Effector memory CD4-positive, alpha-beta T cell (primary cell): ENCODE results near the gene ZKSCAN5.
"Not testable (repeated sequence)": the region's sequence is repeated elsewhere in the genome, so short reads cannot be mapped to it uniquely, and the experiment has no call there.

Experiments used
- DNase-seq, 3 donors: peaks; one replicate each; pipeline ENCODE4 v3.0.0-alpha.2; 2020
- H3K27ac ChIP-seq: 2 replicates; pipeline ENCODE4 v1.7.0; 2013; ENCODE audit warnings: mild to moderate bottlenecking, low read length, moderate library complexity; ENCODE audit not compliant: insufficient read depth, poor library complexity, severe bottlenecking
- H3K27me3 ChIP-seq: replicated peaks from 2 replicates; pipeline ENCODE4 v1.7.0; 2013; ENCODE audit warnings: mild to moderate bottlenecking, low read length; ENCODE audit not compliant: insufficient read depth, control insufficient read depth, poor library complexity, severe bottlenecking
- H3K36me3 ChIP-seq: 2 replicates; pipeline ENCODE4 v1.7.0; 2013; ENCODE audit warnings: mild to moderate bottlenecking, low read length, moderate library complexity; ENCODE audit not compliant: control insufficient read depth, insufficient read depth
- H3K4me1 ChIP-seq: 2 replicates; pipeline ENCODE4 v1.7.0; 2013; ENCODE audit warnings: low read length, mild to moderate bottlenecking; ENCODE audit not compliant: control insufficient read depth, insufficient read depth, poor library complexity, severe bottlenecking
- H3K4me3 ChIP-seq: 2 replicates; pipeline ENCODE4 v1.7.0; 2013; ENCODE audit warnings: low read length, low read depth, mild to moderate bottlenecking; ENCODE audit not compliant: insufficient read depth, poor library complexity, severe bottlenecking
- H3K9me3 ChIP-seq: 2 replicates; pipeline ENCODE4 v1.7.0; 2013; ENCODE audit warnings: mild to moderate bottlenecking, low read length, moderate library complexity; ENCODE audit not compliant: control insufficient read depth

ZKSCAN5 gene

GRCh38 chr7:99549545-99549944, 45.1 kb downstream of the ZKSCAN5 start:
- H3K27me3 ChIP-seq, DNase-seq: not testable (repeated sequence)

GRCh38 chr7:99551334-99551733, 46.9 kb downstream of the ZKSCAN5 start:
- DNase-seq, result no peak
- H3K9me3 ChIP-seq, result no peaks in the 10 kb centered on the region
- H3K36me3 ChIP-seq, result peaks cover 16% of the 10 kb centered on the region
- H3K27ac ChIP-seq, result peak overlapping the region; percentile 91
- H3K4me1 ChIP-seq, result peaks cover 13% of the 10 kb centered on the region
- H3K27me3 ChIP-seq, result no peaks in the 10 kb centered on the region
- H3K4me3 ChIP-seq, result peak overlapping the region; percentile 91

More at GRCh38 chr7:99549545-99549944, 45.1 kb downstream of the ZKSCAN5 start:
- not testable (repeated sequence) for H3K27ac ChIP-seq, H3K4me3 ChIP-seq, H3K9me3 ChIP-seq, H3K36me3 ChIP-seq
- H3K4me1 ChIP-seq, result peaks cover 10% of the 10 kb centered on the region

GRCh38 chr7:99551767-99552463, 47.5 kb downstream of the ZKSCAN5 start, which contains the start of gene FAM200A:
Gene FAM200A (minus strand): TSS chr7:99552114. CDS start chr7:99548407, 3,707 bp downstream.
- Histone ChIP-seq H3K36me3 (peaks cover 18% of the 10 kb centered on the region), H3K9me3 (no peaks in the 10 kb centered on the region), H3K4me1 (peaks cover 15% of the 10 kb centered on the region), H3K27me3 (no peaks in the 10 kb centered on the region), H3K4me3 (peak within 1 kb of the TSS; percentile 91), H3K27ac (peak within 1 kb of the TSS; percentile 91)
- DNase-seq, result peak; percentile 68 to 79 (median 72)

DNA sequence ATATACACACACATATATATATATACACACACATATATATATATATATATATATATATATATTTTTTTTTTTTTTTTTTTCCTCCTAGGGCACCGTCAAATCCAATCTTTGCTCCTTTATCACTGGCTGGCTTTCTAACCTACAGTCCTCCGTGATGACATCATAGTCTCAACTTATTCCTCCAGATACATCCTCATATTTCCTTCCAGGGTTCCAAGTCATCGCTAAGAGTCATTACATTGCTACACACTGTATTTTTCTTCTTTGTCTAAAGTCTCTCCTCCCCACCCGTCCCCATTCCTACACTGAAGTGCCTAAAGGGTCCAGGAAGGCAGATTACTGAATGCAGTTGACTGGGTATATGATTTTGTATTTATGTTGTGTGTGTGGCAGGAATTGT, 48.6 kb downstream of the ZKSCAN5 start:
- no peaks in the 10 kb centered on the region for H3K9me3 ChIP-seq
- peaks cover 13% of the 10 kb centered on the region for H3K36me3 ChIP-seq
- no peaks in the 10 kb centered on the region for H3K27me3 ChIP-seq
- H3K4me3 ChIP-seq, result no peak overlapping the region
- DNase-seq, result no peak
- peaks cover 23% of the 10 kb centered on the region for H3K4me1 ChIP-seq
- H3K27ac ChIP-seq, result no peak overlapping the region

- no peaks in the 10 kb centered on the region for H3K9me3 ChIP-seq
- peaks cover 23% of the 10 kb centered on the region for H3K4me1 ChIP-seq
- peaks cover 13% of the 10 kb centered on the region for H3K36me3 ChIP-seq
- no peak for DNase-seq
- no peaks in the 10 kb centered on the region for H3K27me3 ChIP-seq
- H3K4me3 ChIP-seq, result no peak overlapping the region
- no peak overlapping the region for H3K27ac ChIP-seq
Measured at GRCh38 chr7:99554939-99555338, 50.5 kb downstream of the ZKSCAN5 start.

DNA sequence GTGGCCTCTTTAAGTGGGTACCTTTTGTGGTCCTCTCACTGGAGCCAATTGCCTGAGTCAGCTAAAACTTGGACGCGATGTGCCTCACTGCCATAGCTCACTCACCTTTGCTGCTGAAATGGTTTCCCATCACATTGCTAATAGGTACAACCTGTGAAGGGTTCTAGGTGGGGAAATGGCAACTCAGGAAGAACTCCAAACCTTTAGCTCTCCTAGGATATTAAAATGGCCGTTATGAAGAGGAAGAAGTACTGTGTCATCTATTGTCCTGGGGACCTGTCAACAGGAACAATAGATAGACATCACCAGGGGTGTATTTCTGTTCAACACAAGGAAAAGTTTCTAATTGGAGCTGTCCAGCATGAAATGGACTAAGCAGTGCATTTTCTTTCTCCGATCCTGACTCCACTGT, 52.7 kb downstream of the ZKSCAN5 start:
- Histone ChIP-seq H3K4me3 (no peak overlapping the region), H3K36me3 (peaks cover 34% of the 10 kb centered on the region), H3K27ac (peak overlapping the region; percentile 96), H3K4me1 (peaks cover 21% of the 10 kb centered on the region), H3K27me3 (no peaks in the 10 kb centered on the region), H3K9me3 (no peaks in the 10 kb centered on the region)
- no peak for DNase-seq

DNA sequence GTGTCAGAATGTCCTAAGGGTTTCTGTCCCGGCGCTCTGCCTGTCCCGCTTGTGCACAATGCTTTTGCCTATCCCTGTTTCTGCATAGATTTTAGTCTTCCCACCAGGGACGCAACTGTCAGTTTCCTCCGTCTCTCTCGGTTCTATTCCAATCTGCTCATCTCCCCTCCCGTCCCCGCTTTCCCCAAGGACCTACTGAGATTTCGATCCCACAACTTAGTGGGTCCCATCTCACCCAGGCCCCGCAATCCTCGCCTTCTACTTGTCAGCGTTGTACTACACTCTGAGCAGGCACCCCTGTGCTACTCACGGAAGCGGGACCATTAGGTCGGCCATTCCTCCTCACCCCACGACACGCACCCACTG, 53.5 kb downstream of the ZKSCAN5 start:
- DNase-seq, result no peak
- Histone ChIP-seq H3K27me3 (no peaks in the 10 kb centered on the region), H3K4me3 (peak overlapping the region; percentile 82), H3K4me1 (peaks cover 17% of the 10 kb centered on the region), H3K36me3 (peaks cover 42% of the 10 kb centered on the region), H3K9me3 (no peaks in the 10 kb centered on the region), H3K27ac (peak overlapping the region; percentile 96)

DNA sequence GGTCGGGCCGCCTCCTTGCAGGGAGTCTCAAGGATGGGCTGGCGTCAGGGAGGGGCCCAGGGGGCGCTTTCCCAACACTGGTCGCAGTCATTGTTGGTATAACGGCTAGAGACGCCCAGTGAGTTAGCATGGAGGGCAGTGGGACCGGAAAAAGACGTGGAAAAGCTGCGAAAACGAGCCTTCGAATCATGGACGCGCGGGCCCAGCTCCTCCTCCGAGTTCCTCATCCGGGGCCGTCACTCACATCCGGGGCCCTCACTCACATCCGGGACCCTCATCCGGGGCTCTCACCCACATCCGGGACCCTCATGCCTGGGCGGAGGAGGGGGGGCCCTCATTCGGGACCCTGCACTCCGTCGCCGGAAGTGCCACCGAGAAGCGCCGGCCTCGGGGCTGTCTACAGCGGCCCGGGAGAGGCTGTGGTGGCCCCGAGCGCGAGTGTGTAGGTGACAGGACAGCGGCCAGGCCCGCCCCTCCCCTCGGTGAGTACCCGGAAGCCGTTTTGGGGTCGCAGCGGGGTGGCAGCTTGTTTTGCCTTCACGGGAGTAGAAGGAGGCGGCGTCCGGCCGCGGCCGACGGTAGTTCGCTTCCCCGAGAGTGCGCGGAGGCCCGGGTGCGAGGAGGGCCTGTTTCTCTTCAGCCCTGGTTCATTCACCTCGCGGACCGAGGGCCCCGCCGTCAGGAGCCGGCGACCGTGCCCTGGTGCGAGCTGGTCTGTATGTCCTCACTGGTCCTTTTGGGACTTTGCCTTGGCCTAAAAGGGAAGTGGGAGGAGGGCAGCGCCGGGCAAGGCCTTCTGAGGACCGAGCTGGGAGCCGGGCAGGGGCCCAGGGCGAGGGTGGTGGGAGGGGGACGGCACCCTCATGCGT, 54.1 kb downstream of the ZKSCAN5 start, which contains the start of gene ZNF655:
Gene ZNF655, plus strand, starts transcription at position 337 of the 869 bp plus-strand sequence. CDS start 1,918 bp downstream, outside the sequence.
- H3K27ac ChIP-seq, result peak within 1 kb of the TSS; percentile 96
- H3K9me3 ChIP-seq, result no peaks in the 10 kb centered on the region
- H3K27me3 ChIP-seq, result no peaks in the 10 kb centered on the region
- DNase-seq, result peak; percentile 85 to 88 (median 87)
- peaks cover 45% of the 10 kb centered on the region for H3K36me3 ChIP-seq
- peak within 1 kb of the TSS; percentile 82 for H3K4me3 ChIP-seq
- peaks cover 17% of the 10 kb centered on the region for H3K4me1 ChIP-seq

DNA sequence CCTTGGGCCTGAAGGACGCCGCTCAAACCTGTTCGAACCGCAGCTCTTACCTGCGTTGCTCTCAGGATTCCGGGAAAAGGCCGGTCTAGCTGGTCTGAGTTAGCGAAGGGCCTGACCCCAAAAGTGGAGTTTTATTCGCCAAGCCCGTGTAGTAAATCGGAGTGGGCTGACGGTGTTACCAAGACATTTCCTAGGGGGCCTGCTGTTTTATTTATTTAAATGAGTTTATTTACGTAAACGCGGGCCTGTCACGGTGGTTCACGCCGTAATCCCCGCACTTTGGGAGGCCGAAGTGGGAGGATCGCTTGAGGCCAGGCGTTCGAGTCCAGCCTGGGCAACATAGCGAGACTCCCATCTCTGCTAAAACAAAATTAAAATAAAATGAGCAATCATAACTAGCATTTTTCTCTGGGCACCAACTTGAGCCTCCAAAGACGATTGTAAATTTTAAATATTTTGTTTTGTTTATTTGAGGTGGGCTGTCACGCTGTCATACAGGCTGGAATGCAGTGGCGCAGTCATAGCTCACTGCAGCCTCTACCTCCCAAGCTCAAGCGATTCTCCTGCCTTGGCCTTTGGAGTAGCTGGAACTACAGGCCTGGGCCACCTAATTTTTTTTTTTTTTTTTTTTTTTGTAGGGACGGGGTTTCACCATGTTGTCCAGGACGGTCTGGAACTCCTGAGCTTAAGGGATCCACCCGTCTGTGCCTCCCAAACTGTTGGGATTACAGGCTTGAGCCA, 54.9 kb downstream of the ZKSCAN5 start:
- peaks cover 54% of the 10 kb centered on the region for H3K36me3 ChIP-seq
- no peak for DNase-seq
- H3K4me3 ChIP-seq, result peak overlapping the region; percentile 82
- peak overlapping the region; percentile 96 for H3K27ac ChIP-seq
- H3K27me3 ChIP-seq, result no peaks in the 10 kb centered on the region
- peaks cover 17% of the 10 kb centered on the region for H3K4me1 ChIP-seq
- no peaks in the 10 kb centered on the region for H3K9me3 ChIP-seq
